SKM-1 treated with dmso at 0.1 percent for 144 hours (cell line): ENCODE measurements around the gene KIF5A.
A peak's percentile ranks its signal among the peaks of the same experiment; 100 is the strongest.
"Not testable (repeated sequence)": the region's sequence is repeated elsewhere in the genome, so short reads cannot be mapped to it uniquely, and the experiment has no call there.

Experiments
- DNase-seq: peaks from one replicate; lab custom pipeline; 2025; ENCODE audit not compliant: unreplicated experiment; lab: John Stamatoyannopoulos, UW

The KIF5A gene

GRCh38 chr12:57581802-57582201, 32.0 kb downstream of the KIF5A start:
- DNase-seq, result no peak

DNA sequence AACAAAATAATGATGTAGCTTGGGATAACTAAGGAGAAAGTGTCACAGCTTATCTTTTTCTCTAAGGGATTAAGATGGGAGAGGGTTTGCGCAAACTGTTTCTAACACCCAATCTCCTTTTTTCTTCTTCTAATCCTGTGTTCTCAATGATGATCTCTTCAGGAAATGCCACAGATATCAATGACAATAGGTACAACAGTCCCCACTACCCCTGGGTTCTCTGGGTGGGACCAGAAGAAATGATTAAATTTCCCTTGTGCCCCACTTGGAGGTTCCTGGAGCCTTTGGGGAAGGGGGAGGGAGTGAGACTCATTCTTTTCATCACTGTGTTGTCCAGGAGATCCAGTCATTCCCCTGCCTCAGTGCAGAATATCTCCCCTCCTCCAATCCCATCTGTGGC, 32.6 kb downstream of the KIF5A start:
- DNase-seq, result no peak

GRCh38 chr12:57583008-57583831, 33.4 kb downstream of the KIF5A start:
- peak; percentile 39 for DNase-seq

DNA sequence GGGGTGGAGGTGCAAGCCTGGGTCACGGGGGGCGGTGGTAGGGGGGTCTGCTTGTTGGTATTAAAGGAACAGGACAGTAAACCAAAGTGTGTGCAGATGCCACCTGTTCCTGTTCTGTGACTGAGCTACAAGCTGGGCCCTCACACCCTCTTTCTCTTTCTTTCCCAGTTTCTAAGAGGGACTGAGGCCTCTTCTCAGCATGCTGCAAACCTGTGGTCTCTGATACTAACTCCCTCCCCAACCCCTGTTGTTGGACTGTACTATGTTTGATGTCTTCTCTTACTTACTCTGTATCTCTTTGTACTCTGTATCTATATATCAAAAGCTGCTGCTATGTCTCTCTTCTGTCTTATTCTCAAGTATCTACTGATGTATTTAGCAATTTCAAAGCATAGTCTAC, 34.2 kb downstream of the KIF5A start:
- no peak for DNase-seq

DNA sequence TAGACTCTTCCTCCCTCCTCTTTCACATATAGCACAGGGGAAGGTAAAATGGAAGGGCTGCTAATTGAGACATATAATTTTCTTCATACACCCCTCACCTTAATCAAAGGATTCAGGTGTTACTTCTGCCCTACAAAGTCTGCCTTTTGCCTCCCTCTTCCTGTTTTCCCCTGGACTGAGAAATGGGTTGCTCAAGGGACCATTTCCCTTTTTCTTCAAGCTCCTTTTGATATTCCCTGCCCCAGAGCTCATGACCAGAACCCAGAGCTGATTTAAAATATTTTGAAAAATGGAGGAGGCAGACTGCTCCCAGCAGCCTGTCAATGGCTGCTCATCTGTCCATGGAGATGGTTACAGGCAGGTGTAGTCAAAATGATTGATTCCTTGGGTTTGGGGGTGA, 34.8 kb downstream of the KIF5A start:
- peak; percentile 23 for DNase-seq

DNA sequence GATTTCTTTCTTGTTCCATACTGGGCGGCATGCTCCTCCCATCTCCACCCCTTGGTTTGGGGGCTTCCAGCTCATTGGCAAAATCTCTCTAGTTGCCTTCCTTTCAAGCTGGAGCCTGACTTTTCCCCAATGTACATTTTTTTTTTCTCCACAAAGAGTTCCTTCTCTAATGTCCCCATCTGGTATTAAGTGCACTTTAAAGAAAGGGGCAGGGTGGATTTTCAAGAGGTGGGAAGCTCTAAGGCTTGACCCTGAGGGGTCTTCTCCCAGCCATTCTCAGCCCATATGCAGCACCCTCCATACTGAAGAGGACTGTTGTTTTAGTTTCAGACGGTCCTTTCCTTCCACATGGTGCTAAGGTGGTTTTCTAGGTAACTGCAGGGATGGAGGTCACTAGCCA, 35.3 kb downstream of the KIF5A start:
- DNase-seq, result no peak

- no peak for DNase-seq
Measured at GRCh38 chr12:57586128-57586527, 36.3 kb downstream of the KIF5A start.

- DNase-seq, result no peak
Measured at GRCh38 chr12:57586832-57587429, 37.1 kb downstream of the KIF5A start.

DNA sequence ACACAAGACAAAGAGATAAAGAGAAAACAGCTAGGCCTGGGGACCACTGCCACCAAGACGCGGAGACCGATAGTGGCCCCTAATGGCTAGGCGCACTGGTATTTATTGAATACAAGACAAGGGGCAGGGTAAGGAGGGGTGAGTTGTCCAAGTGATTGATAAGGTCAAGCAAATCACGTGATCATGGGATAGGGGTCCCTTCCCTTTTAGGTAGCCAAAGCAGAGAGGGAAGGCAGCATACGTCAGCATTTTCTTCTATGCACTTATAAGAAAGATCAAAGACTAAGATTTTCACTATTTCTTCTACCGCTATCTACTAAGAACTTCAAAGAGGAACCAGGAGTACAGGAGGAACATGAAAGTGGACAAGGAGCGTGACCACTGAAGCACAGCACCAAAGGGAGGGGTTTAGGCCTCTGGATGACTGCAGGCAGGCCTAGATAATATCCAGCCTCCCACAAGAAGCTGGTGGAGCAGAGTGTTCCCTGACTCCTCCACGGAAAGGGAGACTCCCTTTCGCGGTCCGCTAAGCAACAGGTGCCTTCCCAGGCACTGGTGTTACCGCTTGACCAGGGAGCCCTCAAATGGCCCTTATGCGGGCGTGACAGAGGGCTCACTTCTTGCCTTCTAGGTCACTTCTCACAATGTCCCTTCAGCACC, 39.2 kb downstream of the KIF5A start:
- DNase-seq, result not testable (repeated sequence)

- no peak for DNase-seq
Measured at GRCh38 chr12:57590479-57590863, 40.6 kb downstream of the KIF5A start.

- peak; percentile 3 for DNase-seq
Measured at GRCh38 chr12:57590864-57591781, 41.3 kb downstream of the KIF5A start, which contains the start of gene PIP4K2C. Gene PIP4K2C (plus strand): TSS chr12:57591192. CDS start chr12:57591290, 98 bp downstream.

- DNase-seq, result no peak
Measured at GRCh38 chr12:57591782-57592325, 42.0 kb downstream of the KIF5A start.

GRCh38 chr12:57592551-57593165, 42.8 kb downstream of the KIF5A start:
- no peak for DNase-seq

- DNase-seq, result no peak
Measured at GRCh38 chr12:57593187-57593586, 43.3 kb downstream of the KIF5A start.

DNA sequence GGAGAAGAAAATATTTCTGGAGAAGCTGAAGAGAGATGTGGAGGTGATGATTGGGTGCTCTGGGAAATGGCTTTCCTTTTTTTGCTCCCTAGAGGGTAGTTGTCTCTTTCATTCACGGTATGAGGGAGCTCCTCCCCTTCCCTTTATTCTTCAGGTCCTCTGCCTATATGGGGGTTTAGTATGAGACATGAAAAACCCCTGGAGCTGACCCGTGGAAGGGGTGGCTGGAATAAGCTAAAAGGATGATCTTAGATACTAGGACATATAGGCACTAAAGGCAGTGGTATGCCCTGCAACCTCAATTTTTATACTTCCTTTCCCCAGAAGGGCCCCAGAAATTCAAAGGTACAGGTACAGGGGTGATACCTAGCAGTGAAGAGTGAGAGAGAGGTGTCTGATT, 50.6 kb downstream of the KIF5A start:
- DNase-seq, result no peak

- DNase-seq, result no peak
Measured at GRCh38 chr12:57602544-57602943, 52.7 kb downstream of the KIF5A start.

- no peak for DNase-seq
Measured at GRCh38 chr12:57603324-57603723, 53.5 kb downstream of the KIF5A start.

GRCh38 chr12:57603815-57604453, 54.1 kb downstream of the KIF5A start:
- DNase-seq, result no peak

- DNase-seq, result no peak
Measured at GRCh38 chr12:57604454-57604991, 54.7 kb downstream of the KIF5A start, which contains the start of gene DTX3. Gene DTX3 (plus strand): TSS chr12:57604824. CDS start chr12:57606518, 1,694 bp downstream.
